GM21723 (cell line): ENCODE measurements around the gene ZNF653.
"Not testable (repeated sequence)": the region's sequence is repeated elsewhere in the genome, so short reads cannot be mapped to it uniquely, and the experiment has no call there.

Experiments
- ATAC-seq: cut with Tn5 transposase; IDR thresholded peaks from one replicate; pipeline ENCODE4 v1.9.1; 2021; ENCODE audit warnings: mild to moderate bottlenecking, moderate library complexity; ENCODE audit not compliant: unreplicated experiment

The ZNF653 gene

GRCh38 chr19:11483366-11484111 is 22.1 kb downstream of the ZNF653 start:
- no peak for ATAC-seq

- ATAC-seq = peak; percentile 60
Measured at GRCh38 chr19:11482384-11483050, 23.1 kb downstream of the ZNF653 start.

GRCh38 chr19:11481534-11482383 is 23.9 kb downstream of the ZNF653 start:
- ATAC-seq = peak; percentile 66

DNA sequence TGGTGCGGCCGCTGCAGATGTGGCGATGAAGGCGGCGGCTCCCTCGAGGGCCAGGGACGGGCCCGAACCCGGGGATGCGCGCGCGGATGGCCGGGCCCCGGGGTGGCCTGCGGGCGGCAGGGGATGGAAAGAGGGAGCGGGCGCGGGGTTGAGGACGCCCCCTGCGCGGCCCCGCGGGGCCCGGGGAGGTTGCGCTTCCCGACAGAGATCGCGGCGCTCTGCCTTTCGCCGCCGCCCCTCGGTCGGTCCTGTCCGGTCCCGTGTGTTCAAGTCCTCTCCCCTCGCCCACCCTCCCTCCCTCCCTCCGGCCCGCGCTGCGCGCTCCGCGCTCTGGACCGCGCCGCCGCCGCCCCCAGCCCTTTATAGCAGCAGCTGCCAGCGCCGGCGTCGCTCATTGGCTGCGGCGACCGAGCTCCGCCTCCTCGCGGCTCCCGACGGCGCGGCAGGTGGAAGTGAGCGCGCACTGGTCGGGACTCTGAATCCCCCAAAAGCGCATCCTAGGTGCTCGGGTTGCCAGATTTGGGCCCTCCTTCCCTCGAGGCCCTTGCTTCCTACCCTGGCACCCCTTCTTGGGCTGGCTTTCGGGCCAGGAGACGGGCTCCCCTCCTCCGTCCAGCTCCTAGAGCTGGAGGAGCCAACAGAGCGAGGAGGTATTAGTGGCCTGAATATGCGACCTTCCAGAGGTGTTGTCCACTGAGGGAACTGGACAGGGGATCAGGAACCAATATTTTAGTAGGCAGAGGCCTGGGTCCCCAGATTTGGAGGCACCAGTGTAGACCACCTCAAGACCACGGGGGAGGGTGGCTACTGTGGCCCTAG is 24.7 kb downstream of the ZNF653 start, which contains the start of gene ELAVL3:
ELAVL3 (minus strand) TSS at position 332 of the 819 bp plus-strand sequence. CDS start 438 bp downstream, outside the sequence.
- ATAC-seq = no peak

DNA sequence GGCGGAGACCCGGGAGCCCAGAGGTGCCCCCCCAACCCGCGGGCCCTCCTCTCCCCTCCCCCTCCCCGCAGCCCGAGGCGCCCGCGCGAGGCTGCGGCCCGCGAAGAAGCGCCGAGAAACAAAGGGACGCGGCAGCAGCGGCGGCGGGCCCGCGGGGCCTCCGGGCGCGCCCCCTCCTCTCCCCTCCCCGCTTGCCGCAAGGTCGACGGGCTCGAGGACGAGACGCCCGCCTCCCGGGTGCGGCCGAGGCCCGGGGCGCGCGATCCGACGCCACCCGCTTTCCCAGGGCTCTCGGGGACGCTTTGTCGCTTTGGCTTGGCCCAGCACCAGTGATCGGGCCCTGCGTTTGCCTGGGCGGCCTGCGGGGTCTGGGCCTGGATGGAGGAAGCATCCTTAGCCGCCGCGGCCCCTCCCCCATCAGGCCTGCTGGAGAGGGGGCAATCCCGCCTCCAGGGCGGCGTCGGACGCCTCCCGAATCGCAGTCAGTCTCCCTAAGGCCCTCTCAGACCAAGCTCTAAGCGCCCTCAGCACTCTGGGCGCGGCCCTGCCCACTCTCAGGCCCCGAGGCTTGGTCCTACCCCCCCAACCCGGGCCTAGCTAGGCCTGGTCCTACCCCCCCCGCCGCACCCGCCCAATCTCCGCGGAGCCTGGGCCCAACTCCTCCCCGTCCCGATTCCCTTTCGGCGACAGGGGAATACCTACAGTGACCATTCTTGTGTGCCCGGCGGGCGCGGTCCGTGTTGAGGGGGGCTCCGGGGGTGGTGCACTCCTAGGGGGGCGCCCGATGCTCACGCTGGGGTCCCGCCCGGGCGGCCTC is 25.5 kb downstream of the ZNF653 start:
- ATAC-seq = no peak

GRCh38 chr19:11479090-11479897 is 26.3 kb downstream of the ZNF653 start:
- ATAC-seq = no peak

- ATAC-seq = no peak
Measured at GRCh38 chr19:11478167-11479089, 27.2 kb downstream of the ZNF653 start.

- no peak for ATAC-seq
Measured at GRCh38 chr19:11475861-11476260, 29.8 kb downstream of the ZNF653 start.

GRCh38 chr19:11475343-11475742 is 30.3 kb downstream of the ZNF653 start:
- not testable (repeated sequence) for ATAC-seq

- no peak for ATAC-seq
Measured at GRCh38 chr19:11473725-11474124, 31.9 kb downstream of the ZNF653 start.

- not testable (repeated sequence) for ATAC-seq
Measured at GRCh38 chr19:11468266-11468845, 37.3 kb downstream of the ZNF653 start.

GRCh38 chr19:11465600-11465999 is 40.0 kb downstream of the ZNF653 start:
- no peak for ATAC-seq

DNA sequence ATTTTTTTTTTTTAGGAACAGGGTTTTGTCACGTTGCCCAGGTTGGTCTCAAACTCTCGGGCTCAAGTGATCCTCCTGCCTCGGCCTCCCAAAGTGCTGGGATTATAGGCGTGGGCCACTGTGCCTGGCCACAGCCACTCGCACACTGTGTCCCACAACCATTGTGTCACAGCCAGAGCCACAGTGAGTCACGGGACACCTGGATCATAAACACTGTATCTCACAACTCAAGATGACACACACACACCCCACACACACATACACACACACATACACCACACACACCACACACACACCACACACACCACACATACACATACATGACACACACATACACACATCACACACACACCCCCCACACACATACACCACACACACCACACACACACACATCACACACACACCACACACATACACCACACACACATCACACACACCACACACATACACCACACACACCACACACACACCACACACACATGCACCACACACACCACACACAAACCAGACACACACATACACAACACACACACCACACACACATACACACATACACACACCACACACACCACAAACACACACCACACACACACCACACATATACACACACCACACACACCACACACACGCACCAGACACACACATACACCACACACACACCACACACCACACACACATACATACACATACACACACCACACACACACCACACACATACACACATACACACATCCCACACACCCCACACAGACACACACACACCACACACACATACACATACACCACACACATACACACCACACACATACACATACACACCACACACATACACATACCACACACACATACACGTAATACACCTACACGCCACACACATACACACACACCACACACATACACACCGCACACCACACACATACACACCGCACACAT is 41.0 kb downstream of the ZNF653 start:
- no peak for ATAC-seq

DNA sequence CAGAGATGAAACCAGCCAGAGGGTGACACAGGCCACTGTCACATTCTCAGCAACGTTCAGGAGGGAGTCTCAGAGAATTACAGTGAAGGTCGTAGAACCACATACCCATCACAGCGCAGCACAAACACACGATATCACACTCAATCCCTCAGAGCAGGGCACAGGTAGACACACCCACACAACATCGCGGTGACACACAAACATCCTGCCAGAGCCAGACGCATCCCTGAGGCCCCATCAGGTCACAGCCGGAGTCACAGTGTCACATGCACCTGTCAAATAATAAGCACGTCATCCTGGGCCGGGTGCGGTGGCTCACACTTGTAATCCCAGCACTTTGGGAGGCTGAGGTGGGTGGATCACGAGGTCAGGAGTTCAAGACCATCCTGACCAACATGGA is 42.2 kb downstream of the ZNF653 start:
- no peak for ATAC-seq

GRCh38 chr19:11461453-11461852 is 44.2 kb downstream of the ZNF653 start:
- ATAC-seq = no peak

DNA sequence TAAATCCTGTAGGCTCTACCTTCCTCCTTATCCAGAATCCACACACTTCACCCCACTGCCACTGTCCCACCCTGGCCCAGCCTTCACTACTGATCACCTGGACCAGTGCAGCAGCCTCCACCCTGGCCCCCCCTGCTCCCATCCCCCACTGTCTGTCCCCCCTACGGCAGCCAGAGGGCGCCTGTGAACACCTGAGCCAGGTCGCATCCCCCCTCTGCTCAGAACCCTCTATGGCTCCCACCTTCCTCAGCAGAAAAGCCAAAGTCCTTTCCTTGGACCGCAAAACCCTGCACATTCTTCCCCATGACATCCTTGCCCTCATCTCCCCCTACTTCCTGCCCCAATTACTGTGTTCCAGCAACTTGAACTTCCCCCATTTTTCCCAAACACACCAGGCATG is 45.4 kb downstream of the ZNF653 start:
- no peak for ATAC-seq
